Caco-2 (cell line): Measurements from ENCODE around the gene FTCDNL1. TPM values are rescaled to one million over a fixed set of nuclear protein-coding genes. Genes with fewer than 3 reads are reported as not detected.

Experiments used
- BruUV-seq: library from RNA; stranded (reverse); fragments of 400-500 nt; replicated peaks from 2 replicates; lab custom pipeline; 2021; lab: Mats Ljungman, UMichigan
- CTCF ChIA-PET: fragments of 300-600 bp; sonication (Branson Sonifier 250); formaldehyde crosslinking; loops from one replicate; lab custom pipeline; 2022; ENCODE audit warnings: antibody characterized with exemption; lab: Charles Lee
- POLR2A ChIA-PET: fragments of 300-600 bp; sonication (Branson Sonifier 250); formaldehyde crosslinking; loops from one replicate; lab custom pipeline; 2022; ENCODE audit warnings: antibody characterized with exemption; lab: Charles Lee
- DNase-seq, 2 experiments: peaks; one replicate each; pipeline versions ENCODE4 v3.0.0 to v3.0.0-alpha.2; 2020 to 2022
- H3K27me3 ChIP-seq: replicated peaks from 2 replicates; pipeline ENCODE4 v1.6.0; 2011; ENCODE audit warnings: low read length; ENCODE audit not compliant: control insufficient read depth, insufficient read depth
- H3K36me3 ChIP-seq: 2 replicates; pipeline ENCODE4 v1.5.1; 2011; ENCODE audit warnings: low read length; ENCODE audit not compliant: control insufficient read depth, insufficient read depth
- H3K4me1 ChIP-seq: fragments of 250-450 bp; sonication (Bioruptor Pico); 2 replicates; pipeline ENCODE4 v1.5.1; 2020; ENCODE audit warnings: mild to moderate bottlenecking
- H3K4me3 ChIP-seq: 2 replicates; pipeline ENCODE4 v1.5.1; 2011; ENCODE audit warnings: low read depth, mild to moderate bottlenecking, control low read depth, low read length
- H3K9me3 ChIP-seq: fragments of 250-450 bp; sonication (Bioruptor Pico); 2 replicates; pipeline ENCODE4 v1.5.1; 2020; ENCODE audit warnings: mild to moderate bottlenecking, moderate library complexity
- H3K27ac Mint-ChIP-seq: one replicate; pipeline ENCODE4 v1.8.0; 2022; ENCODE audit warnings: mixed read lengths; ENCODE audit not compliant: unreplicated experiment
- H3K27me3 Mint-ChIP-seq: one replicate; pipeline ENCODE4 v1.8.0; 2022; ENCODE audit warnings: mixed read lengths; ENCODE audit not compliant: insufficient read depth, unreplicated experiment
- H3K36me3 Mint-ChIP-seq: one replicate; pipeline ENCODE4 v1.8.0; 2022; ENCODE audit warnings: mild to moderate bottlenecking, mixed read lengths; ENCODE audit not compliant: insufficient read depth, unreplicated experiment
- H3K4me1 Mint-ChIP-seq: one replicate; pipeline ENCODE4 v1.8.0; 2022; ENCODE audit warnings: low read depth, mixed read lengths; ENCODE audit not compliant: unreplicated experiment
- H3K4me3 Mint-ChIP-seq: one replicate; pipeline ENCODE4 v1.8.0; 2022; ENCODE audit warnings: mild to moderate bottlenecking, moderate library complexity, mixed read lengths; ENCODE audit not compliant: unreplicated experiment
- H3K9me3 Mint-ChIP-seq: one replicate; pipeline ENCODE4 v1.8.0; 2022; ENCODE audit warnings: mixed read lengths; ENCODE audit not compliant: unreplicated experiment
- intact Hi-C: fragments of 100-400 bp; cut with micrococcal nuclease; formaldehyde crosslinking; loops from one replicate; pipeline ENCODE4 v1.10.0; 2022; ENCODE audit not compliant: unreplicated experiment
- total RNA-seq: library from RNA; stranded (reverse); gene quantifications from 2 replicates; pipeline ENCODE4 v1.2.3, GENCODE V29; 2022
- TF ChIP-seq, protein P1 (sequence below), 2 experiments: fragments of 200-600 bp in 1 of 2; IDR thresholded peaks; 1 replicate in 1 of 2; 2 replicates in 1 of 2; pipeline versions ENCODE4 v1.5.1 to v1.8.0; 2011 to 2022; ENCODE audit warnings: antibody characterized with exemption in 1 of 2, control low read depth in 1 of 2, inconsistent platforms in 1 of 2, low read depth in 1 of 2, low read length in 1 of 2, mild to moderate bottlenecking in 1 of 2, moderate library complexity in 1 of 2; ENCODE audit not compliant: insufficient read depth in 1 of 2, severe bottlenecking in 1 of 2, unreplicated experiment in 1 of 2

FTCDNL1 gene
- total RNA-seq, 1 experiment from 2014 or later: 0.68 TPM

DNA sequence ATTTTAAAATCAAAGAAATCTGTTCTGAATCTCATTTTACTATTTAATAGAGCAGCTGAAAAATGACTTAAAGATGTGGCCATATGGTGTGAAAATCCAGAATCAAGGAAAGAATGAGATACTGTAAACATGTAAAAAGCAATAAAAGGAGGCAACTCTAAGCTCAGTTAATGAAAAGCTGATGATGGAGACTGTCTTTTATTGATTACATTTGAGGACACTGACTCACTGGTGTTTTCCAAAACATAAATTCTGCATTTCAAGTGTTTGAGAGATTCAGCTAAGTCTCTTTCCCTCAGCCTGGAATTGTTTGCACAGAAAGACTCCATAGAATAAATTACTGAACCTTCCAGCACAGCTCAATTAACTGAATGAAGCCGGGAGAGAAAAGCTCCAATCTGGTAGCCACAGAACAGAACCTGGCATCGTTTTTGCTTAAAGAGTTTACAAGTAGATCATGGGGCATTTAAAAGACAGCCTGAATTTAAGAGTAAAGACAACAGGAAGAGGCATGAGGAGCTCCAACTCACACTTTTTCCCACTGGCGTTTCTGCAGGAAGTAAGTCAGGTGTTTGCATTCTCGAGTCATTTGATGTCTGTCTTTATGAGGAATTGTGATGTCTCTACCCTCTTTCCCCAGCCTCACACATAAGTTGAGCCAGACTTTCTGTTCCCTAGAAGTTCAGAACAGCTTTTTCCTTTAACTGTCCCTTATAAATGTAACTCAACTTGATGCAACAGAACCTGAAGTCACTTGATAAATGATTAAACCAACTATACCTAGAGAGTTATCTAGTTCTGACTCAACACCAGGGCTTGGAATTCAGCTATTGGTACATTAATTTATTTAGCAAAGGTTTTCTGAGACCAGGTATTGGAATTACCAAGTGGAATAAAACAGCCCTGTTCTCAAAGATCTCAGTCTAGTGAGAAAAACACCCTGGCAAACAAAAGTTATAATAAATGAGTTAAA, 53.3 kb downstream of the FTCDNL1 start:
- POLR2A ChIA-PET: interaction anchor here (1.0 kb wide), 1 partner anchor 113 kb away, joined by 3 read pairs; no protein-coding TSS in a partner anchor
- no peaks in the 10 kb centered on the region for H3K9me3 Mint-ChIP-seq
- BruUV-seq: no TSS peak
- Histone ChIP-seq H3K4me3 (no peak overlapping the region), H3K27me3 (no peaks in the 10 kb centered on the region), H3K4me1 (no peaks in the 10 kb centered on the region), H3K36me3 (no peaks in the 10 kb centered on the region), H3K9me3 (no peaks in the 10 kb centered on the region)
- no peak overlapping the region for H3K27ac Mint-ChIP-seq
- no peak overlapping the region for H3K4me3 Mint-ChIP-seq
- CTCF ChIA-PET: no interaction called here
- H3K4me1 Mint-ChIP-seq: no peaks in the 10 kb centered on the region
- intact Hi-C loops: no loop called here
- TF ChIP-seq, protein P1, sequence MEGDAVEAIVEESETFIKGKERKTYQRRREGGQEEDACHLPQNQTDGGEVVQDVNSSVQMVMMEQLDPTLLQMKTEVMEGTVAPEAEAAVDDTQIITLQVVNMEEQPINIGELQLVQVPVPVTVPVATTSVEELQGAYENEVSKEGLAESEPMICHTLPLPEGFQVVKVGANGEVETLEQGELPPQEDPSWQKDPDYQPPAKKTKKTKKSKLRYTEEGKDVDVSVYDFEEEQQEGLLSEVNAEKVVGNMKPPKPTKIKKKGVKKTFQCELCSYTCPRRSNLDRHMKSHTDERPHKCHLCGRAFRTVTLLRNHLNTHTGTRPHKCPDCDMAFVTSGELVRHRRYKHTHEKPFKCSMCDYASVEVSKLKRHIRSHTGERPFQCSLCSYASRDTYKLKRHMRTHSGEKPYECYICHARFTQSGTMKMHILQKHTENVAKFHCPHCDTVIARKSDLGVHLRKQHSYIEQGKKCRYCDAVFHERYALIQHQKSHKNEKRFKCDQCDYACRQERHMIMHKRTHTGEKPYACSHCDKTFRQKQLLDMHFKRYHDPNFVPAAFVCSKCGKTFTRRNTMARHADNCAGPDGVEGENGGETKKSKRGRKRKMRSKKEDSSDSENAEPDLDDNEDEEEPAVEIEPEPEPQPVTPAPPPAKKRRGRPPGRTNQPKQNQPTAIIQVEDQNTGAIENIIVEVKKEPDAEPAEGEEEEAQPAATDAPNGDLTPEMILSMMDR (IDR thresholded peaks at IDR 0.05; ENCODE audit: insufficient read depth in 1 of 2, low read depth in 1 of 2, low read length in 1 of 2, severe bottlenecking in 1 of 2, unreplicated experiment in 1 of 2): no peak
- DNase-seq: no peak
- H3K27me3 Mint-ChIP-seq: no peaks in the 10 kb centered on the region
- H3K36me3 Mint-ChIP-seq: no peaks in the 10 kb centered on the region

DNA sequence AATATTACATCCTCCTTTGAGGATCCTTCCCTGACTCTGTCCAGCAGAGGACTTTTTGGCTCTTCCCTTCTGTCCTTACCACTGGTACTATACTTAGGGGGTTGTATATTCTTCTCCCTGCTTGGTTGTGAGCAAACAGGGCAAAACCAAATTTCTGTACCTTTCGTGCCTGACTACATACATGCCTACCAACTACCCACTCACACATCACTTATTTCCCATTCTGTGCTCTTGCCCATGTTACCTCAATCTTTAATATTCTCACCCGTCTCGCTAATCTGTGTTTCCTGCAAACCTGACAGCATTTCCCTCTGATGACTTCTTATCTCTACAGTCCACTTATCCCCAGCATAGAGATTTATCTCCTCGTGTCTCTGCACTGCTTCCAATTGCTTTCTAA, 58.6 kb downstream of the FTCDNL1 start:
- no peak overlapping the region for H3K27ac Mint-ChIP-seq
- H3K27me3 Mint-ChIP-seq: peaks cover 9% of the 10 kb centered on the region
- H3K4me1 Mint-ChIP-seq: no peaks in the 10 kb centered on the region
- H3K9me3 Mint-ChIP-seq: no peaks in the 10 kb centered on the region
- BruUV-seq: no TSS peak
- DNase-seq: no peak
- H3K4me3 ChIP-seq: no peak overlapping the region
- H3K4me3 Mint-ChIP-seq: no peak overlapping the region
- intact Hi-C loops: no loop called here
- no peaks in the 10 kb centered on the region for H3K9me3 ChIP-seq
- H3K27me3 ChIP-seq: no peaks in the 10 kb centered on the region
- TF ChIP-seq, protein P1 (IDR thresholded peaks at IDR 0.05; ENCODE audit: insufficient read depth in 1 of 2, low read depth in 1 of 2, low read length in 1 of 2, severe bottlenecking in 1 of 2, unreplicated experiment in 1 of 2): no peak
- no peaks in the 10 kb centered on the region for H3K36me3 ChIP-seq
- POLR2A ChIA-PET: no interaction called here
- no peaks in the 10 kb centered on the region for H3K4me1 ChIP-seq
- no peaks in the 10 kb centered on the region for H3K36me3 Mint-ChIP-seq
- CTCF ChIA-PET: no interaction called here

DNA sequence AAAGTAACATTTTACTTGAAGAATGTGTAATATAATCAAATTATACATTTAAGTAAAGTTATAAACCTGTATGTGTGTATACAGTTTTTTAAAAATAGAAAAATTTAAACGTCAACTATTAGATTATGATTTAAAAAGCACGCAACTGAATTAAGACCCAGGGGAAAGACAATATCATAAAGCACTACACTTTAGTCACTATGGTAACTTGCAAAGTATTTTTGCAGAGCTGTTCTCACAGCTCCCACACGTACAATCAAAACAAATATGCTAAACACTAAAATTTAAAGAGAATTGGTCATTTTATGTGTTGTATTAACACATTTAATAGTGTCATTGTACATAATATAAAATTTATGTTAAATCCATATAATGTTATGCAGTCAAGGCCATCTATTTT, 59.7 kb downstream of the FTCDNL1 start:
- Histone ChIP-seq H3K4me1 (no peaks in the 10 kb centered on the region), H3K27me3 (no peaks in the 10 kb centered on the region), H3K4me3 (no peak overlapping the region), H3K36me3 (no peaks in the 10 kb centered on the region), H3K9me3 (no peaks in the 10 kb centered on the region)
- Mint-ChIP-seq H3K27ac (no peak overlapping the region), H3K27me3 (peaks cover 9% of the 10 kb centered on the region), H3K9me3 (no peaks in the 10 kb centered on the region), H3K4me1 (no peaks in the 10 kb centered on the region), H3K36me3 (no peaks in the 10 kb centered on the region), H3K4me3 (no peak overlapping the region)
- POLR2A ChIA-PET: no interaction called here
- DNase-seq: no peak
- no TSS peak for BruUV-seq
- TF ChIP-seq, protein P1 (IDR thresholded peaks at IDR 0.05; ENCODE audit: insufficient read depth in 1 of 2, low read depth in 1 of 2, low read length in 1 of 2, severe bottlenecking in 1 of 2, unreplicated experiment in 1 of 2): no peak
- intact Hi-C loops: no loop called here
- CTCF ChIA-PET: no interaction called here
